Neural crest cell (in vitro differentiated cells): ENCODE data around the gene ADAMTS17. TPM values are rescaled to one million over a fixed set of nuclear protein-coding genes. Genes with fewer than 3 reads are reported as not detected.

Source experiments
- DNase-seq: peaks from one replicate; pipeline ENCODE4 v3.0.0; 2021; ENCODE audit warnings: low read depth, mixed read lengths, low spot score
- H3K27ac Mint-ChIP-seq: one replicate; pipeline ENCODE4 v1.8.0; 2021; ENCODE audit warnings: mild to moderate bottlenecking, mixed read lengths; ENCODE audit not compliant: unreplicated experiment
- H3K27me3 Mint-ChIP-seq: 2 replicates; pipeline ENCODE4 v1.8.0; 2021; ENCODE audit warnings: low read depth, mild to moderate bottlenecking, mixed read lengths
- H3K36me3 Mint-ChIP-seq: 2 replicates; pipeline ENCODE4 v1.8.0; 2021; ENCODE audit warnings: low read depth, mild to moderate bottlenecking, mixed read lengths
- H3K4me1 Mint-ChIP-seq: 2 replicates; pipeline ENCODE4 v1.8.0; 2021; ENCODE audit warnings: mixed read lengths
- H3K4me3 Mint-ChIP-seq: one replicate; pipeline ENCODE4 v1.8.0; 2021; ENCODE audit warnings: mild to moderate bottlenecking, mixed read lengths
- H3K9me3 Mint-ChIP-seq: 2 replicates; pipeline ENCODE4 v1.8.0; 2021; ENCODE audit warnings: mixed read lengths
- CTCF ChIP-seq: fragments of 200-600 bp; sonication (generic); conservative IDR thresholded peaks from 2 replicates; pipeline ENCODE4 v1.5.0; 2021; ENCODE audit warnings: antibody characterized with exemption, mild to moderate bottlenecking
- total RNA-seq: library from RNA; stranded (reverse); gene quantifications from 2 replicates; pipeline ENCODE4 v1.2.1, GENCODE V29; 2021

Gene ADAMTS17
- total RNA-seq, 1 donor from 2014 or later = 2.3 TPM

GRCh38 chr15:100183921-100184495, 157.8 kb downstream of the ADAMTS17 start:
- Mint-ChIP-seq H3K9me3 (peaks cover 2% of the 10 kb centered on the region), H3K4me1 (no peaks in the 10 kb centered on the region), H3K4me3 (no peak overlapping the region), H3K36me3 (no peaks in the 10 kb centered on the region), H3K27ac (no peak overlapping the region), H3K27me3 (no peaks in the 10 kb centered on the region)
- no peak for DNase-seq
- TF ChIP-seq CTCF = no peak

- Mint-ChIP-seq H3K27ac (no peak overlapping the region), H3K4me3 (no peak overlapping the region), H3K4me1 (no peaks in the 10 kb centered on the region), H3K27me3 (no peaks in the 10 kb centered on the region), H3K36me3 (peaks cover 3% of the 10 kb centered on the region), H3K9me3 (peaks cover 8% of the 10 kb centered on the region)
- no peak for DNase-seq
- TF ChIP-seq CTCF = no peak
Observed at GRCh38 chr15:100180921-100181320, 160.9 kb downstream of the ADAMTS17 start.

- Mint-ChIP-seq H3K4me1 (peaks cover 1% of the 10 kb centered on the region), H3K4me3 (no peak overlapping the region), H3K27ac (no peak overlapping the region), H3K9me3 (peaks cover 9% of the 10 kb centered on the region), H3K27me3 (no peaks in the 10 kb centered on the region), H3K36me3 (peaks cover 3% of the 10 kb centered on the region)
- no peak for DNase-seq
- TF ChIP-seq CTCF = no peak
Observed at GRCh38 chr15:100175406-100176114, 166.2 kb downstream of the ADAMTS17 start.

GRCh38 chr15:100174904-100175275, 166.9 kb downstream of the ADAMTS17 start:
- peaks cover 7% of the 10 kb centered on the region for H3K4me1 Mint-ChIP-seq
- no peak overlapping the region for H3K27ac Mint-ChIP-seq
- H3K27me3 Mint-ChIP-seq = no peaks in the 10 kb centered on the region
- DNase-seq = no peak
- peaks cover 3% of the 10 kb centered on the region for H3K36me3 Mint-ChIP-seq
- no peak overlapping the region for H3K4me3 Mint-ChIP-seq
- peaks cover 9% of the 10 kb centered on the region for H3K9me3 Mint-ChIP-seq
- TF ChIP-seq CTCF = no peak

GRCh38 chr15:100174159-100174903, 167.4 kb downstream of the ADAMTS17 start:
- TF ChIP-seq CTCF = no peak
- no peak for DNase-seq

More at GRCh38 chr15:100174159-100174903, 167.4 kb downstream of the ADAMTS17 start:
- Mint-ChIP-seq H3K4me3 (no peak overlapping the region), H3K36me3 (peaks cover 3% of the 10 kb centered on the region), H3K27ac (no peak overlapping the region), H3K27me3 (no peaks in the 10 kb centered on the region), H3K4me1 (peaks cover 7% of the 10 kb centered on the region), H3K9me3 (peaks cover 9% of the 10 kb centered on the region)
